ENCODE measurements around the gene MYORG. TPM values are rescaled to one million over a fixed set of nuclear protein-coding genes. Genes with fewer than 3 reads are reported as not detected.
"Not testable (repeated sequence)": the region's sequence is repeated elsewhere in the genome, so short reads cannot be mapped to it uniquely, and the experiment has no call there.

MYORG gene
- total RNA-seq, 1 donor from 2014 or later = 4.7 TPM

GRCh38 chr9:34368796-34369195 is 7.9 kb downstream of the MYORG start:
- not testable (repeated sequence) for DNase-seq

GRCh38 chr9:34367751-34368410 is 8.8 kb downstream of the MYORG start:
- not testable (repeated sequence) for DNase-seq

- DNase-seq = no peak
These were observed 10.3 kb downstream of the MYORG start for GRCh38 chr9:34366365-34366764.

- no peak for DNase-seq
These were observed 11.4 kb downstream of the MYORG start for GRCh38 chr9:34365282-34365681.

- no peak for DNase-seq
These were observed 12.9 kb downstream of the MYORG start for GRCh38 chr9:34363619-34364351.

GRCh38 chr9:34362614-34363214 is 14.0 kb downstream of the MYORG start:
- no peak for DNase-seq

GRCh38 chr9:34352957-34353356 is 23.7 kb downstream of the MYORG start:
- not testable (repeated sequence) for DNase-seq

- not testable (repeated sequence) for DNase-seq
These were observed 24.5 kb downstream of the MYORG start for GRCh38 chr9:34352122-34352652.

GRCh38 chr9:34349324-34349723 is 27.4 kb downstream of the MYORG start:
- no peak for DNase-seq

- DNase-seq = no peak
These were observed 28.9 kb downstream of the MYORG start for GRCh38 chr9:34347800-34348158.

- DNase-seq = no peak
These were observed 29.6 kb downstream of the MYORG start for GRCh38 chr9:34346873-34347799.

- DNase-seq = no peak
These were observed 33.1 kb downstream of the MYORG start for GRCh38 chr9:34343605-34344004.

GRCh38 chr9:34343090-34343489 is 33.6 kb downstream of the MYORG start:
- DNase-seq = peak; percentile 21

GRCh38 chr9:34341659-34342295 is 34.9 kb downstream of the MYORG start:
- no peak for DNase-seq

GRCh38 chr9:34338665-34339385 is 37.9 kb downstream of the MYORG start:
- DNase-seq = peak; percentile 16

GRCh38 chr9:34338079-34338478 is 38.6 kb downstream of the MYORG start:
- DNase-seq = not testable (repeated sequence)

- DNase-seq = no peak
These were observed 39.3 kb downstream of the MYORG start for GRCh38 chr9:34337403-34337802.

- DNase-seq = no peak
These were observed 41.3 kb downstream of the MYORG start for GRCh38 chr9:34335376-34335775.

GRCh38 chr9:34334916-34335315 is 41.8 kb downstream of the MYORG start:
- no peak for DNase-seq

GRCh38 chr9:34334337-34334824 is 42.3 kb downstream of the MYORG start:
- peak; percentile 57 for DNase-seq

GRCh38 chr9:34333836-34334235 is 42.9 kb downstream of the MYORG start:
- DNase-seq = no peak

Data from occipital lobe (tissue), 2 donors.